Fibroblast of lung (primary cell): ENCODE measurements around the gene TLR4. TPM values are rescaled to one million over a fixed set of nuclear protein-coding genes. Genes with fewer than 3 reads are reported as not detected.

Source experiments
- DNase-seq, 2 donors: peaks; one replicate each; pipeline versions ENCODE4 v3.0.0 to v3.0.0-alpha.2; 2010; ENCODE audit warnings: low read depth in 2 of 2
- H2AFZ ChIP-seq: 2 replicates; pipeline ENCODE4 v1.5.1; 2012; ENCODE audit warnings: low read length, control low read depth, inconsistent platforms
- H3K27ac ChIP-seq: 2 replicates; pipeline ENCODE4 v1.5.1; 2011; ENCODE audit warnings: low read length, control low read depth; ENCODE audit not compliant: insufficient read depth
- H3K27me3 ChIP-seq: 2 replicates; pipeline ENCODE4 v1.5.1; 2011; ENCODE audit warnings: mild to moderate bottlenecking, low read length; ENCODE audit not compliant: control insufficient read depth, insufficient read depth
- H3K36me3 ChIP-seq: 2 replicates; pipeline ENCODE4 v1.5.1; 2011; ENCODE audit warnings: low read length; ENCODE audit not compliant: control insufficient read depth, insufficient read depth
- H3K4me1 ChIP-seq: 2 replicates; pipeline ENCODE4 v1.5.1; 2011; ENCODE audit warnings: low read length; ENCODE audit not compliant: control insufficient read depth, insufficient read depth; ENCODE audit errors: extremely low read depth
- H3K4me2 ChIP-seq: 2 replicates; pipeline ENCODE4 v1.5.1; 2011; ENCODE audit warnings: low read length, control low read depth; ENCODE audit not compliant: insufficient read depth; ENCODE audit errors: extremely low read depth
- H3K4me3 ChIP-seq, 4 experiments: fragments of 200-600 bp in 1 of 4; sonication (generic) in 1 of 4; replicated peaks in 1 of 4; 2 replicates each; pipeline ENCODE4 v1.5.1; 2011 to 2016; ENCODE audit warnings: low read length in 4 of 4, low read depth in 3 of 4, mild to moderate bottlenecking in 3 of 4, control low read depth in 2 of 4, inconsistent platforms in 1 of 4, mixed read lengths in 1 of 4; ENCODE audit not compliant: insufficient read depth in 1 of 4; ENCODE audit errors: control extremely low read depth in 1 of 4
- H3K79me2 ChIP-seq: 2 replicates; pipeline ENCODE4 v1.5.1; 2012; ENCODE audit warnings: mild to moderate bottlenecking, low read length, inconsistent platforms; ENCODE audit not compliant: control insufficient read depth, insufficient read depth
- H3K9ac ChIP-seq: 2 replicates; pipeline ENCODE4 v1.5.1; 2011; ENCODE audit warnings: mild to moderate bottlenecking, low read length, control low read depth; ENCODE audit not compliant: insufficient read depth
- H3K9me3 ChIP-seq: 2 replicates; pipeline ENCODE4 v1.5.1; 2012; ENCODE audit warnings: low read depth, low read length; ENCODE audit not compliant: control insufficient read depth, insufficient read depth
- H4K20me1 ChIP-seq: 2 replicates; pipeline ENCODE4 v1.5.1; 2011; ENCODE audit warnings: low read length; ENCODE audit not compliant: control insufficient read depth, insufficient read depth; ENCODE audit errors: extremely low read depth
- EZH2 ChIP-seq: IDR thresholded peaks from 2 replicates; pipeline ENCODE4 v1.5.1; 2012; ENCODE audit warnings: low read length, control low read depth, mild to moderate bottlenecking; ENCODE audit errors: missing control alignments
- polyA plus RNA-seq, 2 donors: library from polyadenylated mRNA; depleted of rRNA in 1 of 2; stranded (reverse) in 1 of 2; unstranded in 1 of 2; fragments of >200 nt; gene quantifications; 2 replicates each; pipeline ENCODE4 v1.2.1, GENCODE V29; 2011 to 2012; ENCODE audit warnings: missing spikeins in 1 of 2
- total RNA-seq: library from RNA; depleted of rRNA; stranded (reverse); fragments of >200 nt; gene quantifications from 2 replicates; pipeline ENCODE4 v1.2.1, GENCODE V29; 2014
- TF ChIP-seq, protein P1 (sequence below), 2 donors: IDR thresholded peaks in 1 of 2; conservative IDR thresholded peaks in 1 of 2; 1 replicate in 1 of 2; 2 replicates in 1 of 2; pipeline ENCODE4 v1.5.1; 2011 to 2012; ENCODE audit warnings: low read length in 2 of 2, control low read depth in 1 of 2, inconsistent platforms in 1 of 2, low read depth in 1 of 2, mild to moderate bottlenecking in 1 of 2

TLR4 gene
- total and polyA plus RNA-seq, 2 donors (not counting 1 experiment from before 2014, with no cell fraction given): 2.2 to 2.6 TPM

DNA sequence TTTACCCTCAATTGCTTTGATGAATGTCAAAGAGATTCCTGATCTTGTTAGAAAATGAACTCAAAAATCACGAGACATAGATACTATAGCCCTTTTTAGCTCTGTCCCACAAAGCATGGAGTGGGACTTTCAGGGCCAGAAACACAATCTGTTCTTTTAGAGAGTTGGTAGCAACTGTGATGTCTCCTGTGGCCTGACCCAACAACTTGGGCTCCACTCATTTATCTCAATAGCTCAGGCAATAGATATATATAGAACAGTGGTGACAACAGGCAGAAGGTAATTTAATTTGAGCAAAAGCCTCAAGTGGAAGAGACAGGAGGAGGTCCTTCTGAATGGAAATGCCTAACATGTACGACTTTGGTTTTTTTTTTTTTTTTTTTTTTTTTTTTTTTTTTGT, 25.2 kb downstream of the TLR4 start:
- no peak overlapping the region for H3K4me2 ChIP-seq
- H3K79me2 ChIP-seq: no peaks in the 10 kb centered on the region
- no peaks in the 10 kb centered on the region for H4K20me1 ChIP-seq
- H3K4me3 ChIP-seq: no peak overlapping the region
- no peak for TF ChIP-seq EZH2
- TF ChIP-seq, protein P1, sequence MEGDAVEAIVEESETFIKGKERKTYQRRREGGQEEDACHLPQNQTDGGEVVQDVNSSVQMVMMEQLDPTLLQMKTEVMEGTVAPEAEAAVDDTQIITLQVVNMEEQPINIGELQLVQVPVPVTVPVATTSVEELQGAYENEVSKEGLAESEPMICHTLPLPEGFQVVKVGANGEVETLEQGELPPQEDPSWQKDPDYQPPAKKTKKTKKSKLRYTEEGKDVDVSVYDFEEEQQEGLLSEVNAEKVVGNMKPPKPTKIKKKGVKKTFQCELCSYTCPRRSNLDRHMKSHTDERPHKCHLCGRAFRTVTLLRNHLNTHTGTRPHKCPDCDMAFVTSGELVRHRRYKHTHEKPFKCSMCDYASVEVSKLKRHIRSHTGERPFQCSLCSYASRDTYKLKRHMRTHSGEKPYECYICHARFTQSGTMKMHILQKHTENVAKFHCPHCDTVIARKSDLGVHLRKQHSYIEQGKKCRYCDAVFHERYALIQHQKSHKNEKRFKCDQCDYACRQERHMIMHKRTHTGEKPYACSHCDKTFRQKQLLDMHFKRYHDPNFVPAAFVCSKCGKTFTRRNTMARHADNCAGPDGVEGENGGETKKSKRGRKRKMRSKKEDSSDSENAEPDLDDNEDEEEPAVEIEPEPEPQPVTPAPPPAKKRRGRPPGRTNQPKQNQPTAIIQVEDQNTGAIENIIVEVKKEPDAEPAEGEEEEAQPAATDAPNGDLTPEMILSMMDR (conservative IDR thresholded peaks at IDR 0.05 in 1 of 2, IDR thresholded peaks at IDR 0.05 in 1 of 2; ENCODE audit: low read depth in 1 of 2, low read length in 2 of 2): no peak
- H3K36me3 ChIP-seq: no peaks in the 10 kb centered on the region
- no peaks in the 10 kb centered on the region for H3K27me3 ChIP-seq
- H3K27ac ChIP-seq: no peak overlapping the region
- no peak overlapping the region for H2AFZ ChIP-seq
- H3K9ac ChIP-seq: no peak overlapping the region
- H3K4me1 ChIP-seq: no peaks in the 10 kb centered on the region
- DNase-seq: no peak
- H3K9me3 ChIP-seq: no peaks in the 10 kb centered on the region

DNA sequence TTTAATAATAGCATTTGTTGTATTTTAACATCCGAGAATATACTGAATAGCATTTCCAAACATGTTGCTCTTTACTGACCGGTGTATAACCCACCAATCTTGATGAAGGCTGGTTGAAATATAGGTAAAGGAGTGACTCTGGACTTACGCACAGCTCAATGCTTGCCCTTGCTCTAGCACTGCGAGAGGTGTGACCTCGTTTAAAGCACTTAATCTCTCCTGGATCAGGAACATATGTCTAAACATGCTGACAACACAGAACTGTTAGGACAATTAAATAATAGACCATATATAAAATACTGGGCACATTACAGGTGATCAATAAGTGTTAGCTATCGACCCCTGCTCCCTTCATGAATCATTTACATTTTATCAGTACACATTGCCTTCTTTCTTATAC, 28.3 kb downstream of the TLR4 start:
- H2AFZ ChIP-seq: no peak overlapping the region
- no peaks in the 10 kb centered on the region for H3K27me3 ChIP-seq
- H3K27ac ChIP-seq: no peak overlapping the region
- H4K20me1 ChIP-seq: no peaks in the 10 kb centered on the region
- no peak overlapping the region for H3K4me2 ChIP-seq
- no peak for DNase-seq
- H3K9ac ChIP-seq: no peak overlapping the region
- TF ChIP-seq, protein P1 (conservative IDR thresholded peaks at IDR 0.05 in 1 of 2, IDR thresholded peaks at IDR 0.05 in 1 of 2; ENCODE audit: low read depth in 1 of 2, low read length in 2 of 2): no peak
- TF ChIP-seq EZH2: no peak
- no peaks in the 10 kb centered on the region for H3K36me3 ChIP-seq
- H3K79me2 ChIP-seq: no peaks in the 10 kb centered on the region
- H3K4me3 ChIP-seq: no peak overlapping the region
- no peaks in the 10 kb centered on the region for H3K9me3 ChIP-seq
- H3K4me1 ChIP-seq: no peaks in the 10 kb centered on the region

DNA sequence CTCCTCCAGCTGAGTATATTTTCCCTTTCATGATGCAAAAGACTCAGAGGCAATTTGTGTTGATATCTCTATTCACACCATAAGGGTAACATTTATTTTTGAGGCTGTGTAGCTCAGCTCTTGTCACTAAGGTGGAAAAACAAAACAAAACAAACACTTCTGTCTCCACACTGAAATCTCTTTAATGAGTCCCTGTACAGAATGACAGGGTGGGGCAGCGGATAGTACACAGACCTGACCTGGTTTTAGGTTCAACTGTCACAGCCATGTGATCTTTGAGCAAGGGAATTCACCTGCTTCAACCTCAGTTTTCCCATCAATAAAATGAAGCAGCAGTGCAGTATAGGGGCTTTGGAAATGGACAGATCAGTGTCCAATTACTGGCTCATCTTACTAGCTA, 29.3 kb downstream of the TLR4 start:
- no peak overlapping the region for H2AFZ ChIP-seq
- DNase-seq: no peak
- TF ChIP-seq, protein P1 (conservative IDR thresholded peaks at IDR 0.05 in 1 of 2, IDR thresholded peaks at IDR 0.05 in 1 of 2; ENCODE audit: low read depth in 1 of 2, low read length in 2 of 2): no peak
- TF ChIP-seq EZH2: no peak
- no peak overlapping the region for H3K4me3 ChIP-seq
- no peaks in the 10 kb centered on the region for H3K27me3 ChIP-seq
- no peaks in the 10 kb centered on the region for H3K79me2 ChIP-seq
- no peak overlapping the region for H3K27ac ChIP-seq
- no peak overlapping the region for H3K9ac ChIP-seq
- H4K20me1 ChIP-seq: no peaks in the 10 kb centered on the region
- no peak overlapping the region for H3K4me2 ChIP-seq
- no peaks in the 10 kb centered on the region for H3K4me1 ChIP-seq
- H3K9me3 ChIP-seq: no peaks in the 10 kb centered on the region
- no peaks in the 10 kb centered on the region for H3K36me3 ChIP-seq
